ENCODE results near the gene PIP5K1C. TPM values are rescaled to one million over a fixed set of nuclear protein-coding genes. Genes with fewer than 3 reads are reported as not detected.

PIP5K1C gene
- total and polyA plus RNA-seq, 9 of the 15 experiments (the other 6 are each of a cell fraction or from before 2014, with no cell fraction given) = 0.38 to 22.1 (median 4.1) TPM

- peak in 1 of 2 experiments; percentile 24; a peak in 1 of 4 replicates for TF ChIP-seq NRF1 (conservative IDR thresholded peaks at IDR 0.05 in 1 of 2, IDR thresholded peaks at IDR 0.05 in 1 of 2)
- peak; percentile 21; the same call in 1 of the 2 replicates for TF ChIP-seq SMARCC2 (IDR thresholded peaks at IDR 0.05; ENCODE audit: low read depth)
- TF ChIP-seq E2F5 (CRISPR knock-in tag; IDR thresholded peaks at IDR 0.05) = peak; percentile 16; the same call in 1 of the 2 replicates
- peak; percentile 56; the same call in 1 of the 2 replicates for TF ChIP-seq KDM2B (CRISPR knock-in tag; IDR thresholded peaks at IDR 0.05)
- no peak for TF ChIP-seq ZNF707 (CRISPR knock-in tag; conservative IDR thresholded peaks at IDR 0.05)
- TF ChIP-seq BRD4 (IDR thresholded peaks at IDR 0.05) = peak; percentile 55; the same call in 1 of the 2 replicates
- TF ChIP-seq TEAD4 (IDR thresholded peaks at IDR 0.05; ENCODE audit: low read length) = no peak
- TF ChIP-seq TEAD4 (CRISPR knock-in tag; IDR thresholded peaks at IDR 0.05; ENCODE audit: borderline replicate concordance) = no peak
- peak; percentile 9; the same call in 1 of the 2 replicates for TF ChIP-seq SAFB (IDR thresholded peaks at IDR 0.05; ENCODE audit: borderline replicate concordance, low read depth, low read length)
- no peak for TF ChIP-seq LARP7 (IDR thresholded peaks at IDR 0.05)
- TF ChIP-seq ARID1B (IDR thresholded peaks at IDR 0.05) = peak; percentile 70
- TF ChIP-seq ZFPM2 (CRISPR knock-in tag; IDR thresholded peaks at IDR 0.05) = no peak
- no peak for TF ChIP-seq PHF21A (IDR thresholded peaks at IDR 0.05; ENCODE audit: borderline replicate concordance, low read depth)
- no peak for TF ChIP-seq ZNF511 (CRISPR knock-in tag; IDR thresholded peaks at IDR 0.05)
- peak; percentile 68; the same call in 1 of the 2 replicates for TF ChIP-seq LEF1 (IDR thresholded peaks at IDR 0.05)
- TF ChIP-seq E2F1 (CRISPR knock-in tag; IDR thresholded peaks at IDR 0.05) = no peak
- no peak for TF ChIP-seq ESRRB (CRISPR knock-in tag; IDR thresholded peaks at IDR 0.05; ENCODE audit: borderline replicate concordance)
- no peak for TF ChIP-seq ZNF696 (CRISPR knock-in tag; conservative IDR thresholded peaks at IDR 0.05)
- TF ChIP-seq RFX7 (CRISPR knock-in tag; IDR thresholded peaks at IDR 0.05) = no peak
- TF ChIP-seq SPI1 (IDR thresholded peaks at IDR 0.05; ENCODE audit: borderline replicate concordance, low read depth, low read length) = no peak
- TF ChIP-seq SLC30A9 (CRISPR knock-in tag; IDR thresholded peaks at IDR 0.05) = no peak
- TF ChIP-seq GATAD2B (IDR thresholded peaks at IDR 0.05; ENCODE audit: borderline replicate concordance) = peak; percentile 86
- no peak for TF ChIP-seq MTA2 (IDR thresholded peaks at IDR 0.05; ENCODE audit: low read depth)
- peak; percentile 45; the same call in 1 of the 2 replicates for TF ChIP-seq PHF8 (IDR thresholded peaks at IDR 0.05; ENCODE audit: borderline replicate concordance, low read length)
- no peak for TF ChIP-seq ZNF830 (CRISPR knock-in tag; IDR thresholded peaks at IDR 0.05)
- no peak for TF ChIP-seq RBM34 (IDR thresholded peaks at IDR 0.05; ENCODE audit: borderline replicate concordance, insufficient read depth, low read length)
- TF ChIP-seq CBX5 (IDR thresholded peaks at IDR 0.05; ENCODE audit: borderline replicate concordance, low read depth) = no peak
Observed at GRCh38 chr19:3670796-3671679, 29.2 kb downstream of the PIP5K1C start (continued).
